MM.1S (cell line): ENCODE results near the gene FCHSD1.

ENCODE experiments used
- CTCF ChIP-seq: fragments of 300-600 bp; sonication (generic); IDR thresholded peaks from 2 replicates; pipeline ENCODE4 v1.5.1; 2016; ENCODE audit warnings: antibody characterized with exemption, low read length, mixed read lengths
- EZH2 ChIP-seq: fragments of 300-600 bp; sonication (generic); optimal IDR thresholded peaks from 2 replicates; pipeline ENCODE3; 2017; ENCODE audit warnings: low read depth, mild to moderate bottlenecking, antibody characterized with exemption, low read length, mixed read lengths
- EZH2phosphoT487 ChIP-seq: fragments of 300-600 bp; sonication (generic); IDR thresholded peaks from 2 replicates; pipeline ENCODE4 v1.6.1; 2018; ENCODE audit warnings: antibody characterized with exemption, low read length

DNA sequence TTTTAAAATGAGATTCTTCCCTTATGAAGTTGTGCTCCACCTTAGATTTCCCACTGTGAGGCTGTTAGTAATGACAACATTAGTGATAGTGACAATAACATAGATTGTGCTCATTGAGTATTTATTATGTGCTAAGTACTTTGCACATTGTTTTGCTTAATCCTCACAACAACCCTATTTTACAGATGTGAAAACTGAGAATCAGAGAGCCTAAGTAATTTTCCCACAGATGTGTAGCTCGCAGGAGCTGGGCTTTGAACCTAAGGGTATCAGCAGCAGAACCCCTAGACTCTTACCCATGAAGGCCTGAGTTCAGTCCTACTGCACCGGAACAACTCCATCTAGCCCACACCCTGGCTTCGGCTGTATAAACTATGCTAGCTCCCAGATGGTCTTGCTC lies 46.4 kb upstream of the FCHSD1 start:
- no peak for TF ChIP-seq CTCF
- TF ChIP-seq EZH2 = no peak
- no peak for TF ChIP-seq EZH2phosphoT487
